Activated T-helper 17 cell treated with anti-CD3 and anti-CD28 coated beads, Interleukin-2, amount 50 U/mL, for 72 hours (primary cell): ENCODE results near the gene LDLRAD4. TPM values are rescaled to one million over a fixed set of nuclear protein-coding genes. Genes with fewer than 3 reads are reported as not detected.

Source experiments
- ATAC-seq: fragments of 150-1000 bp; cut with Tn5 transposase; replicated peaks from 2 replicates; pipeline ENCODE4 v1.10.0; 2021; ENCODE audit warnings: mild to moderate bottlenecking, moderate library complexity
- H3K27ac Mint-ChIP-seq: one replicate; pipeline ENCODE4 v1.8.0; 2022; ENCODE audit warnings: mixed read lengths
- H3K27me3 Mint-ChIP-seq: one replicate; pipeline ENCODE4 v1.8.0; 2022; ENCODE audit warnings: mixed read lengths
- H3K36me3 Mint-ChIP-seq: one replicate; pipeline ENCODE4 v1.8.0; 2022; ENCODE audit warnings: low read depth, mild to moderate bottlenecking, mixed read lengths
- H3K4me1 Mint-ChIP-seq: one replicate; pipeline ENCODE4 v1.8.0; 2022; ENCODE audit warnings: mixed read lengths
- H3K4me3 Mint-ChIP-seq: one replicate; pipeline ENCODE4 v1.8.0; 2022; ENCODE audit warnings: mild to moderate bottlenecking, mixed read lengths
- H3K9me3 Mint-ChIP-seq: one replicate; pipeline ENCODE4 v1.8.0; 2022; ENCODE audit warnings: mixed read lengths
- total RNA-seq, 2 donors: library from RNA; stranded (reverse); gene quantifications; one replicate each; pipeline ENCODE4 v1.2.3, GENCODE V29; 2022

LDLRAD4 gene
- total RNA-seq, 2 donors from 2014 or later: 52.0 to 54.8 TPM

GRCh38 chr18:13241083-13241892 is 22.7 kb downstream of the LDLRAD4 start:
- no peaks in the 10 kb centered on the region for H3K4me1 Mint-ChIP-seq

DNA sequence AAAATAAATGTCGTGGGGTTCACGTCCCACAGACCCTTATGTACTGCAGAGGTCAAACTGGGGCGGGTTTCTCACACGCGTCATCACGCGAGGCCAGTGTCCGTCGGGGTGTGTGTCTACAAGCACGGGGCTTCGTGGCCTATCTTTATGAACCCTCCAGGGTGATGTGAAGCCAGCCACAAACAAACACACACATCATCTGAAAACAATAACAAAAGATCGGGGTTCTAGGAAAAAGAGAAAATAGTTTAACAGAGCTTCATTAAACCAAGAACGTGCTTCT is 23.3 kb downstream of the LDLRAD4 start:
- Mint-ChIP-seq H3K4me1 (no peaks in the 10 kb centered on the region), H3K27ac (no peak overlapping the region), H3K27me3 (no peaks in the 10 kb centered on the region), H3K36me3 (no peaks in the 10 kb centered on the region), H3K9me3 (no peaks in the 10 kb centered on the region), H3K4me3 (no peak overlapping the region)
- no peak for ATAC-seq

More at GRCh38 chr18:13241083-13241892, 22.7 kb downstream of the LDLRAD4 start:
- no peaks in the 10 kb centered on the region for H3K27me3 Mint-ChIP-seq
- H3K4me3 Mint-ChIP-seq: no peak overlapping the region
- H3K9me3 Mint-ChIP-seq: no peaks in the 10 kb centered on the region
- no peak overlapping the region for H3K27ac Mint-ChIP-seq
- H3K36me3 Mint-ChIP-seq: no peaks in the 10 kb centered on the region
- ATAC-seq: no peak

- Mint-ChIP-seq H3K4me1 (no peaks in the 10 kb centered on the region), H3K4me3 (no peak overlapping the region), H3K36me3 (no peaks in the 10 kb centered on the region), H3K27ac (no peak overlapping the region), H3K27me3 (no peaks in the 10 kb centered on the region), H3K9me3 (no peaks in the 10 kb centered on the region)
- no peak for ATAC-seq
Observed at GRCh38 chr18:13242797-13243196, 24.2 kb downstream of the LDLRAD4 start.

DNA sequence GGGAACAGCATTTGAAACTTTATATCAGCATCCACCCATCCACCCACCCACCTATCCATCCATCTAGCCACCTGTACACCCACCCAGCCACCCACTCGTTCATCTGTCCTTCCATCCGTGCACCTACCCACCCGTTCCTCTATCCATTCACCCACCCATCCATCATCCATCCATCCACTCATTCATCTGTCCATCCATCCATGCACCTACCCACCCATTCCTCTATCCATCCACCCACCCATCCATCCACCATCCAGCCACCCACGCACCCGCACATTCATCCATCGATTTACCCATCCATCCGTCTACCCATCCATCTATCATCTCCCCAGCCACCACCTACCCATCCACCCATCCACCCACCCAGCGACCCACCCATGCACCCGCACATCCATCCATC is 24.8 kb downstream of the LDLRAD4 start:
- H3K4me1 Mint-ChIP-seq: no peaks in the 10 kb centered on the region
- no peaks in the 10 kb centered on the region for H3K27me3 Mint-ChIP-seq
- no peak overlapping the region for H3K4me3 Mint-ChIP-seq
- H3K27ac Mint-ChIP-seq: no peak overlapping the region
- H3K9me3 Mint-ChIP-seq: no peaks in the 10 kb centered on the region
- no peaks in the 10 kb centered on the region for H3K36me3 Mint-ChIP-seq
- ATAC-seq: no peak

DNA sequence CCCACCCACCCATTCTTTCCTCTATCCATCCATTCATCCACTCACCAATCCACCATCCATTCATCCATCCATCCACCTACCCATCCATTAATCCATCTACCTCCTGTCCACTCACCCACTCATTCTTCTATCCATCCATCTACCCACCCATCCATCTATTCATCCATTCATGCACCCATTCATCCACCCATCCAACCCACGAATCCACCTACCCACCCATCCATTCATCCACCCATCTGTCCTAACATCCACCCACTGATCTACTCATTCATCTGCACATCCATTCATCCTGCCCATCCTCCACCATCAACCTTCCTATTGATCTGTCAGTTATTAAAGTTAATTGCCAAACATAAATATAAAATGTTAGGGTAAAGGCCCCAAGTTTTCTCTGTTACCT is 25.6 kb downstream of the LDLRAD4 start:
- no peak for ATAC-seq
- Mint-ChIP-seq H3K27me3 (no peaks in the 10 kb centered on the region), H3K9me3 (no peaks in the 10 kb centered on the region), H3K4me3 (no peak overlapping the region), H3K36me3 (no peaks in the 10 kb centered on the region), H3K27ac (no peak overlapping the region), H3K4me1 (no peaks in the 10 kb centered on the region)

- no peaks in the 10 kb centered on the region for H3K4me1 Mint-ChIP-seq
- H3K9me3 Mint-ChIP-seq: no peaks in the 10 kb centered on the region
- no peak overlapping the region for H3K4me3 Mint-ChIP-seq
- H3K27me3 Mint-ChIP-seq: no peaks in the 10 kb centered on the region
- H3K36me3 Mint-ChIP-seq: no peaks in the 10 kb centered on the region
- no peak overlapping the region for H3K27ac Mint-ChIP-seq
- ATAC-seq: no peak
Observed at GRCh38 chr18:13245481-13246000, 27.0 kb downstream of the LDLRAD4 start.

DNA sequence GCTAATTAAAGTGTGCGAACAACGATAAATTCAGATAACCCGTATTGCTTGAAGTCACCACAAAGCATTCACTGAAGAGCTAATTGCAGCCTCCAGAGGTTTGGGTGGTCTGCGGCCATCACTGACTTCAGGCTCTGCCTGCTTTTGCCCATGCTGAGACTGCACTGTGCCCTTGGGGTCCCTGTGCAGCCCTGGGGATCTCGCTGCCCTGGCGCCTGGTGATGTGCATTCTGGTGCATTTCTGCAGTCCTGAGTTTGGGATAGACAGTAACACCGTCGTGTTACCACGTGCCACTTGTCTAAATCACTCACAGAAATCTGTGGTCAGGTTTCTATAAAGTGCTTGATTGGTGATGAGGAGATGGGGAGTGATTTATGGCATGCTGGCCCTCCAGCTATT is 27.6 kb downstream of the LDLRAD4 start:
- no peak for ATAC-seq
- no peak overlapping the region for H3K4me3 Mint-ChIP-seq
- no peaks in the 10 kb centered on the region for H3K36me3 Mint-ChIP-seq
- no peak overlapping the region for H3K27ac Mint-ChIP-seq
- H3K9me3 Mint-ChIP-seq: no peaks in the 10 kb centered on the region
- no peaks in the 10 kb centered on the region for H3K27me3 Mint-ChIP-seq
- H3K4me1 Mint-ChIP-seq: no peaks in the 10 kb centered on the region

GRCh38 chr18:13246591-13246990 is 28.0 kb downstream of the LDLRAD4 start:
- Mint-ChIP-seq H3K27ac (no peak overlapping the region), H3K4me1 (no peaks in the 10 kb centered on the region), H3K9me3 (no peaks in the 10 kb centered on the region), H3K27me3 (no peaks in the 10 kb centered on the region), H3K36me3 (no peaks in the 10 kb centered on the region), H3K4me3 (no peak overlapping the region)
- no peak for ATAC-seq

GRCh38 chr18:13247506-13247905 is 28.9 kb downstream of the LDLRAD4 start:
- Mint-ChIP-seq H3K27ac (no peak overlapping the region), H3K4me1 (no peaks in the 10 kb centered on the region), H3K4me3 (no peak overlapping the region), H3K36me3 (no peaks in the 10 kb centered on the region), H3K9me3 (no peaks in the 10 kb centered on the region), H3K27me3 (no peaks in the 10 kb centered on the region)
- no peak for ATAC-seq

DNA sequence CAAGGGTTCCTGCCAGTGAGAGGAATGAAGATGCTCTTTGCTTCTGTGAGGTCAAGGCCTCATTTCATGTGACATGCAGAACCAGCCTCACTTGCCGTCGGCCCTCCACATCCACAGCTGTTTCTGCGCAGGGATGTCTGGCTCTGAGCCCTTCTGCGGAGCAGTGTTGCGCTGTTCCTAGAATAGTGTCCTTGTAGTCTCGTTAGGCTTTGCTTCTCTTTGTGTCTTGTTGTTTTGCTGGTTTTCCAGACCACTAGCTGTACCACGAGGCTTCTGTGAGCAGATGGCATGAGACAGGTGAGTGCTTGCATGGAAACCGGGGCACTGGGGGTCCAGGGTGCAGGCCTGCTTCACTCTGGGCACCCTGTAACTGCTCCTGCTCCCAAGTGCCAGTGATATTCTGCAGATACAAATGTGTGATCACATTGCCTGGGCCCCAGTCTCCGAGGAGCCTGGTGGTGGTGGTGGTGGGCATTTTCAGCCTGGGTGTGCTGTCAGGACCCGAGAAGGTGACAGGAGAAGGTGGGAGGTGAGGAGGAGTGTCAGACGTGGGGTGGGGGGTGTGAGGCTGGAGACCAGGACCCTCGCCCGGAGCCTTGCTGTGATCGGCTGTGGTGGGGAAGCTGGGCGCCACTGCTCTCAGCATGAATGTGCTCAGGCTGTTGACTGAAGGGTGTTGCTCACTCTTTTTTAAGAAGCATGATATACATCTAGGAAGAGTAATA is 34.3 kb downstream of the LDLRAD4 start:
- Mint-ChIP-seq H3K4me3 (no peak overlapping the region), H3K36me3 (no peaks in the 10 kb centered on the region), H3K27me3 (no peaks in the 10 kb centered on the region), H3K4me1 (no peaks in the 10 kb centered on the region), H3K9me3 (no peaks in the 10 kb centered on the region), H3K27ac (no peak overlapping the region)
- no peak for ATAC-seq

DNA sequence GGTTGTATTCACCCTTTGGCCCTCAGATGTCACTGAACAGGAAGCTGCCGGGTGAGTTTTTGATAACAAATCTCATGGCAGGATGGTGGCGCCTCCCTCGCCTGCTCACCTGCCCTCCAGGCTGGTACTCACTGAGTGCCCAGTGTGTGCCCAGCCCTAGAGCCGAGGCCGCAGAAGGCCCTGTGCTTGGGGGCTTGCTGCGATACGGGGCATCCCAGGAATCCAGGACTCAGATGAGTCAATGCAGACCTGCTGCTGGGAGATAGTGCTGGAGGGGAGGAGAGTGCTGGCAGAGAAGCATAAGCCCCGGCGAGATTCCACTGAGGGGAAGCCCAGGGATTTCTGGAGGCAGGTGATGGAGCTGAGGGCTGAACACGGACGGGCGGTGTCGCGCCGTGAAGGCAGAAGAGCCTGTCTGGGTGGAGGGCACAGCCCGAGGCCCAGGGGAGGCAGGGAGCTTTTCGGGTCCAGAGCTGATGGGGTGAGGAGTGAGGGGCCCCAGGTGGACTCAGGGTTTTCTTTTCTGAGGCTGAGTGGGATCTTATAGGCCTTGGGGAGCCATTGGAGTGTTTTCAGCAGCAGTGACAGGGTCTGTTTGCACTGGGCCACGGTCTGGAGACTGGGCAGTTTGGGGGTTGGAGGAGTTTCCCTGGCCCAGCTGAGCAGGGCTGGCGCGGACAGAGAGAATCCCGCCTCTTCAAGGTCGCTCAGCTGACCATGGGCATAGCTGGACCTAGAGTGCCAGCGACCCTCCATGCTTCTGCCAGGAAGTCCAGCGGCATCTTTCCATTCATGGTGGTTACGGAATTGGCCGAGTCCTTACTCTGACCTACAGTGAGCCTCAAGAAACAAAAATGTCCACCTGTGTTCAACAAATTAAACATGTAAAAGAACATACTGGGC is 35.5 kb downstream of the LDLRAD4 start:
- ATAC-seq: no peak

GRCh38 chr18:13254971-13255927 is 36.7 kb downstream of the LDLRAD4 start:
- no peak for ATAC-seq
- peaks cover 2% of the 10 kb centered on the region for H3K4me1 Mint-ChIP-seq
- H3K27ac Mint-ChIP-seq: no peak overlapping the region
- H3K27me3 Mint-ChIP-seq: no peaks in the 10 kb centered on the region
- H3K36me3 Mint-ChIP-seq: no peaks in the 10 kb centered on the region
- H3K4me3 Mint-ChIP-seq: no peak overlapping the region
- H3K9me3 Mint-ChIP-seq: no peaks in the 10 kb centered on the region

More for the DNA sequence above, 35.5 kb downstream of the LDLRAD4 start:
- H3K9me3 Mint-ChIP-seq: no peaks in the 10 kb centered on the region
- H3K27ac Mint-ChIP-seq: no peak overlapping the region
- no peaks in the 10 kb centered on the region for H3K36me3 Mint-ChIP-seq
- H3K27me3 Mint-ChIP-seq: no peaks in the 10 kb centered on the region
- no peak overlapping the region for H3K4me3 Mint-ChIP-seq
- no peaks in the 10 kb centered on the region for H3K4me1 Mint-ChIP-seq

DNA sequence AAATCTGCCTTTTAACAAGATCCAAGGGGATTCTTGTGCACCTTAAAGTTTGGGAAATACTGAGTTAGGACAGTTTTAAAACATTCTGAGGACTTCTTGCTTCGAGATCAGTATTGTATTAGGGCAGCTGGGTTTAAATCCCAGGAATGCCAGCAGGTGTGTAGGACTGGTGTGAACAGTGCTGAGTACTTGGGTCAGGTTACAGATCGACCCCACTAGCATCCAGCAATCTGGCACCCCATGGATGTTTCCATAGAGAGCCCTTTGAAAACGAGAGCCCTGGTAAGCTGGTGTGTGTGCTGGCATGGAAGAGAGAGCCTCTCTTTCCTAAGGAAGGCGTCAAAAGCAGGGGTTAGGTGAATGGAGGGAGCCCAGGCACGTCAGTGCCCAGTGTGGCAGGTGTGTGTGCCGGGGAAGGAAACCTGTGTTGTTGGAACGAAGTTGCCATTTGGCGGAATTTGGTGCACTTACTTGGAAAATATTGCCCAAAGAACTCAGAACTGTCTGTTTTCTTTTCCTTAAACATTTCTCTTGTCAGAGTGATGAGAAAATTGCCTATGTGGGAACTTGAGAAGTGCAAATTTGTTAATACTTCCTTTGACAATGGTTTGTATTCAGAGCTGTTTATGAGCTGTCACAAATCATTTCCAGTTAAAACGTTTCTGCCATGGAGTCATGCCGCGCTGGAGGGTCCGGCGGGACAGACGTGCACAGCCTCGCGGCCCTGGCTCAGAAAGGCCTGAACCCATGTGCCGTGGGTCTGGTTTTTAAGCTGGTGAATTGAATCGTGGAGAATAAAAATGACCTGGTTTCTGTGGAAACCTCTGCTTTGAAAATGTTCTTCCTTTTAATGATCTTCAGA is 38.1 kb downstream of the LDLRAD4 start:
- H3K27ac Mint-ChIP-seq: no peak overlapping the region
- no peaks in the 10 kb centered on the region for H3K36me3 Mint-ChIP-seq
- H3K27me3 Mint-ChIP-seq: no peaks in the 10 kb centered on the region
- H3K4me1 Mint-ChIP-seq: peaks cover 16% of the 10 kb centered on the region
- no peak for ATAC-seq
- H3K9me3 Mint-ChIP-seq: no peaks in the 10 kb centered on the region
- no peak overlapping the region for H3K4me3 Mint-ChIP-seq
